Transverse colon (tissue), 4 donors: ENCODE data around the gene CCND1. TPM values are rescaled to one million over a fixed set of nuclear protein-coding genes. Genes with fewer than 3 reads are reported as not detected.

Experiments
- DNase-seq: peaks from one replicate; pipeline ENCODE4 v3.0.0-alpha.2; 2019
- H3K27ac ChIP-seq, 4 donors: fragments of 200-600 bp; sonication (generic); 2 replicates each; pipeline ENCODE4 v1.5.1; 2016 to 2018; ENCODE audit warnings: inconsistent platforms in 4 of 4
- H3K27me3 ChIP-seq: fragments of 200-600 bp; sonication (generic); 2 replicates; pipeline ENCODE4 v1.5.1; 2017; ENCODE audit warnings: inconsistent platforms
- H3K36me3 ChIP-seq, 4 donors: fragments of 200-600 bp; sonication (generic); 2 replicates each; pipeline ENCODE4 v1.5.1; 2017 to 2019; ENCODE audit warnings: inconsistent platforms in 4 of 4
- H3K4me1 ChIP-seq, 4 donors: fragments of 200-600 bp; sonication (generic); 2 replicates each; pipeline ENCODE4 v1.5.1; 2017 to 2020; ENCODE audit warnings: inconsistent platforms in 4 of 4
- H3K4me3 ChIP-seq, 4 donors: fragments of 200-600 bp; sonication (generic); 1 replicate in 1 of 4; 2 replicates in 3 of 4; pipeline versions ENCODE4 v1.5.1 to v1.6.1; 2017 to 2019; ENCODE audit warnings: inconsistent platforms in 4 of 4
- H3K9me3 ChIP-seq, 2 donors: fragments of 200-600 bp; sonication (generic); 2 replicates each; pipeline ENCODE4 v1.5.1; 2017 to 2019; ENCODE audit warnings: inconsistent platforms in 2 of 2
- EP300 ChIP-seq: sonication (generic); formaldehyde crosslinking; IDR thresholded peaks from one replicate; pipeline ENCODE4 v1.6.1; 2017; ENCODE audit warnings: antibody characterized with exemption, low read depth
- POLR2A ChIP-seq: fragments of 450-650 bp; IDR thresholded peaks from one replicate; pipeline ENCODE4 v1.6.1; 2016; ENCODE audit warnings: antibody characterized with exemption, mild to moderate bottlenecking, moderate library complexity
- POLR2AphosphoS5 ChIP-seq, 3 donors: sonication (generic); formaldehyde crosslinking; IDR thresholded peaks; one replicate each; pipeline ENCODE4 v1.6.1; 2016; ENCODE audit warnings: antibody characterized with exemption in 3 of 3
- WGBS, 2 donors: methylation state at CpG; one replicate each; pipeline ENCODE4 v1.1.5; 2018; ENCODE audit warnings: low coverage in 1 of 2; 5-methylcytosine and 5-hydroxymethylcytosine counted together
- in situ Hi-C, 4 donors: fragments of 200-750 bp; cut with MboI; loops; one replicate each; pipeline versions ENCODE4 v1.15.0 to v1.15.1; 2017; ENCODE audit warnings: low sequenced_read_pairs in 3 of 4, low pct_ligation_motif_present in 1 of 4, low pct_unique_long_range_greater_than_20kb in 1 of 4
- intact Hi-C: fragments of 100-400 bp; cut with DNase I; formaldehyde crosslinking; loops from one replicate; pipeline ENCODE4 v1.15.1; 2023; ENCODE audit warnings: low total_unique reads
- total RNA-seq, 4 donors: library from RNA; depleted of rRNA; stranded (reverse); fragments of >200 nt; gene quantifications; one replicate each; pipeline ENCODE4 v1.1.0, GENCODE V29; 2016
- TF ChIP-seq, protein P1 (sequence below), 5 experiments: fragments of 200-600 bp in 3 of 5; fragments of 450-650 bp in 2 of 5; sonication (generic) in 3 of 5; IDR thresholded peaks; 1 replicate in 2 of 5; 2 replicates in 3 of 5; pipeline ENCODE4 v1.5.1; 2016 to 2017; ENCODE audit warnings: antibody characterized with exemption in 5 of 5, inconsistent platforms in 3 of 5, mild to moderate bottlenecking in 2 of 5, moderate library complexity in 1 of 5

CCND1 gene
- total RNA-seq, 4 donors from 2014 or later, result 26.4 to 78.0 (median 45.0) TPM

DNA sequence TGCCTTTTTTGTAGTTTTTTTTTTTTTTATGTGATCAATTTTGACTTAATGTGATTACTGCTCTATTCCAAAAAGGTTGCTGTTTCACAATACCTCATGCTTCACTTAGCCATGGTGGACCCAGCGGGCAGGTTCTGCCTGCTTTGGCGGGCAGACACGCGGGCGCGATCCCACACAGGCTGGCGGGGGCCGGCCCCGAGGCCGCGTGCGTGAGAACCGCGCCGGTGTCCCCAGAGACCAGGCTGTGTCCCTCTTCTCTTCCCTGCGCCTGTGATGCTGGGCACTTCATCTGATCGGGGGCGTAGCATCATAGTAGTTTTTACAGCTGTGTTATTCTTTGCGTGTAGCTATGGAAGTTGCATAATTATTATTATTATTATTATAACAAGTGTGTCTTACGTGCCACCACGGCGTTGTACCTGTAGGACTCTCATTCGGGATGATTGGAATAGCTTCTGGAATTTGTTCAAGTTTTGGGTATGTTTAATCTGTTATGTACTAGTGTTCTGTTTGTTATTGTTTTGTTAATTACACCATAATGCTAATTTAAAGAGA lies 12.5 kb downstream of the CCND1 start:
- 91 to 93% methylated on average over 15 to 23 of the region's 23 CpGs for WGBS, 2 donors
- H3K27me3 ChIP-seq, result no peaks in the 10 kb centered on the region
- H3K27ac ChIP-seq, result no peak overlapping the region
- H3K4me1 ChIP-seq, result peaks cover 0 to 5% (median 0%) of the 10 kb centered on the region in 4 donors
- no peak overlapping the region for H3K4me3 ChIP-seq
- TF ChIP-seq POLR2A (no peak), POLR2AphosphoS5 (IDR thresholded peaks at IDR 0.05) (no peak), EP300 (no peak)
- TF ChIP-seq, protein P1, sequence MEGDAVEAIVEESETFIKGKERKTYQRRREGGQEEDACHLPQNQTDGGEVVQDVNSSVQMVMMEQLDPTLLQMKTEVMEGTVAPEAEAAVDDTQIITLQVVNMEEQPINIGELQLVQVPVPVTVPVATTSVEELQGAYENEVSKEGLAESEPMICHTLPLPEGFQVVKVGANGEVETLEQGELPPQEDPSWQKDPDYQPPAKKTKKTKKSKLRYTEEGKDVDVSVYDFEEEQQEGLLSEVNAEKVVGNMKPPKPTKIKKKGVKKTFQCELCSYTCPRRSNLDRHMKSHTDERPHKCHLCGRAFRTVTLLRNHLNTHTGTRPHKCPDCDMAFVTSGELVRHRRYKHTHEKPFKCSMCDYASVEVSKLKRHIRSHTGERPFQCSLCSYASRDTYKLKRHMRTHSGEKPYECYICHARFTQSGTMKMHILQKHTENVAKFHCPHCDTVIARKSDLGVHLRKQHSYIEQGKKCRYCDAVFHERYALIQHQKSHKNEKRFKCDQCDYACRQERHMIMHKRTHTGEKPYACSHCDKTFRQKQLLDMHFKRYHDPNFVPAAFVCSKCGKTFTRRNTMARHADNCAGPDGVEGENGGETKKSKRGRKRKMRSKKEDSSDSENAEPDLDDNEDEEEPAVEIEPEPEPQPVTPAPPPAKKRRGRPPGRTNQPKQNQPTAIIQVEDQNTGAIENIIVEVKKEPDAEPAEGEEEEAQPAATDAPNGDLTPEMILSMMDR (IDR thresholded peaks at IDR 0.05), result no peak
- no peaks in the 10 kb centered on the region for H3K36me3 ChIP-seq
- H3K9me3 ChIP-seq, result no peaks in the 10 kb centered on the region
- DNase-seq, result no peak
- in situ Hi-C loops, result loop anchor here in 2 of 4 donors (10.0 to 25.0 kb wide), 2 partner anchors 529 to 541 kb away; no protein-coding TSS in a partner anchor
- intact Hi-C loops, result no loop called here

DNA sequence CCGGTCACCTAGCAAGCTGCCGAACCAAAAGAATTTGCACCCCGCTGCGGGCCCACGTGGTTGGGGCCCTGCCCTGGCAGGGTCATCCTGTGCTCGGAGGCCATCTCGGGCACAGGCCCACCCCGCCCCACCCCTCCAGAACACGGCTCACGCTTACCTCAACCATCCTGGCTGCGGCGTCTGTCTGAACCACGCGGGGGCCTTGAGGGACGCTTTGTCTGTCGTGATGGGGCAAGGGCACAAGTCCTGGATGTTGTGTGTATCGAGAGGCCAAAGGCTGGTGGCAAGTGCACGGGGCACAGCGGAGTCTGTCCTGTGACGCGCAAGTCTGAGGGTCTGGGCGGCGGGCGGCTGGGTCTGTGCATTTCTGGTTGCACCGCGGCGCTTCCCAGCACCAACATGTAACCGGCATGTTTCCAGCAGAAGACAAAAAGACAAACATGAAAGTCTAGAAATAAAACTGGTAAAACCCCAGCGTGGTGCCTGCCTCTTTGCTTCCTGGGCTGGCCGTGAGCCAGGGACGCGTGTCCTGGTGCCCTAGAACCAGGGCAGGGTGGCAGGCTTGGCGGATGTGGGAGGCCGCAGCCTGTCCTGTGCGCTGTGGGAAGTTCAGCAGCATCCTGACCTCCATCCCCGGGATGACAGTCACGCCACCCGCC lies 13.2 kb downstream of the CCND1 start:
- in situ Hi-C loops, result loop anchor here in 2 of 4 donors (10.0 to 25.0 kb wide), 2 partner anchors 529 to 542 kb away; no protein-coding TSS in a partner anchor
- 87% methylated on average over 38 of the region's 38 CpGs; no CpG with 5 or more reads in 1 of the 2 donors for WGBS, 2 donors

GRCh38 chr11:69654660-69655478 lies 13.9 kb downstream of the CCND1 start:
- Histone ChIP-seq H3K27me3 (no peaks in the 10 kb centered on the region), H3K36me3 (no peaks in the 10 kb centered on the region), H3K4me1 (peaks cover 0 to 5% (median 0%) of the 10 kb centered on the region in 4 donors), H3K27ac (no peak overlapping the region), H3K9me3 (no peaks in the 10 kb centered on the region), H3K4me3 (no peak overlapping the region)
- DNase-seq, result no peak
- intact Hi-C loops (no loop called here), in situ Hi-C loops (loop anchor here in 2 of 4 donors (10.0 to 25.0 kb wide), 2 partner anchors 530 to 543 kb away; no protein-coding TSS in a partner anchor)
- TF ChIP-seq EP300 (no peak), POLR2A (no peak), POLR2AphosphoS5 (IDR thresholded peaks at IDR 0.05) (no peak)
- TF ChIP-seq, protein P1 (IDR thresholded peaks at IDR 0.05), result no peak
- 50 to 63% methylated on average over 5 to 27 of the region's 27 CpGs for WGBS, 2 donors

More for the DNA sequence above, 13.2 kb downstream of the CCND1 start:
- intact Hi-C loops, result no loop called here
- DNase-seq, result no peak
- no peaks in the 10 kb centered on the region for H3K36me3 ChIP-seq
- no peak overlapping the region for H3K27ac ChIP-seq
- no peaks in the 10 kb centered on the region for H3K9me3 ChIP-seq
- peaks cover 0 to 5% (median 0%) of the 10 kb centered on the region in 4 donors for H3K4me1 ChIP-seq
- no peak overlapping the region for H3K4me3 ChIP-seq
- H3K27me3 ChIP-seq, result no peaks in the 10 kb centered on the region
- TF ChIP-seq EP300, result no peak
- TF ChIP-seq, protein P1 (IDR thresholded peaks at IDR 0.05), result no peak
- no peak for TF ChIP-seq POLR2A
- TF ChIP-seq POLR2AphosphoS5 (IDR thresholded peaks at IDR 0.05), result no peak
